Measurements from ENCODE around the gene SMOC2. TPM values are rescaled to one million over a fixed set of nuclear protein-coding genes. Genes with fewer than 3 reads are reported as not detected.

Gene SMOC2
- total RNA-seq, 3 donors from 2014 or later = 11.4 to 40.4 (median 18.8) TPM

DNA sequence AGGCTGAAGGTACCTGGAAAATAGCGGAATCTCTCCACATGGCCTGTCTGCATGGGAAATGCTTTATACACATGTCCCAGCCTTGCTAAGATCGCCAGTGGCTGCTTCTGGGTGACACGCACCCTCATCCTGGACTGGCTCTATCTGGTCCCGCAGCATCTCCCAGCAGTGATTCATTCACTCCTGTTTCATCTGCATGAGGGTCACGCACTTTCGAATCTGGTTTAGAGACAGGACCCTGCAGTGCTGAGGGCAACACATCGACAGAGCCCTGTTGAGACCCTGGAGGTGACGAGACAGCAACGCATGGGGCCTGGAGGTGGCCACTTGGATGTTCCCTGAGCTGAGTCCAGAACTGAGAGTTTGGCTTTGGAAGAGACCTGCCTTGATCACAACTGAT, 136.5 kb downstream of the SMOC2 start:
- TF ChIP-seq CTCF (IDR thresholded peaks at IDR 0.05) = no peak
- intact Hi-C loops (cut with DNase I, micrococcal nuclease) = no loop called here
- Histone ChIP-seq H3K4me1 (ENCODE audit: low read depth) (peaks cover 3% of the 10 kb centered on the region), H3K9me3 (no peaks in the 10 kb centered on the region), H3K36me3 (ENCODE audit: low read depth) (no peaks in the 10 kb centered on the region), H3K4me3 (no peak overlapping the region)
- ATAC-seq (no peak), DNase-seq (no peak)

DNA sequence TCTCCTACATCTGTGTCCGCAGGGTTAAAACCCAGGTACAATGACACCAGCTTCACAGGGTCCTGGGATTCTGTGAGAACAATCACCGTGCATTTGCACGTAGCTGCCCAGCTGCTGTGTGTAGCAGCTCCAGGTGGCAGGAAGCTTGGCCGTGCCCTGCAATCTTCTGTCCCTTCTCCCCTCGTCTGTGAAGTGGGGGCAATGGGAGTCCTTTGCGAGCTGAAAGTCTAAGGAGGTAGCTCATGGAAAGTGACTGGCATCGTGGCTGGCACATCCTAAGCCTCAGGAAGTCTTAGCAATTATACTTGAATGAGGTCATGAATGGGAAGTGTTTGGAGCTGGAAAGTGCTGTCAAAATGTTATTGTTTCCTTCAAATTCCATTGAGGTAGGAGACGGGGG, 137.1 kb downstream of the SMOC2 start:
- Histone ChIP-seq H3K4me1 (ENCODE audit: low read depth) (peaks cover 3% of the 10 kb centered on the region), H3K4me3 (no peak overlapping the region), H3K36me3 (ENCODE audit: low read depth) (no peaks in the 10 kb centered on the region), H3K9me3 (no peaks in the 10 kb centered on the region)
- DNase-seq (no peak), ATAC-seq (no peak)
- TF ChIP-seq CTCF (IDR thresholded peaks at IDR 0.05) = no peak
- intact Hi-C loops (cut with DNase I, micrococcal nuclease) = no loop called here

DNA sequence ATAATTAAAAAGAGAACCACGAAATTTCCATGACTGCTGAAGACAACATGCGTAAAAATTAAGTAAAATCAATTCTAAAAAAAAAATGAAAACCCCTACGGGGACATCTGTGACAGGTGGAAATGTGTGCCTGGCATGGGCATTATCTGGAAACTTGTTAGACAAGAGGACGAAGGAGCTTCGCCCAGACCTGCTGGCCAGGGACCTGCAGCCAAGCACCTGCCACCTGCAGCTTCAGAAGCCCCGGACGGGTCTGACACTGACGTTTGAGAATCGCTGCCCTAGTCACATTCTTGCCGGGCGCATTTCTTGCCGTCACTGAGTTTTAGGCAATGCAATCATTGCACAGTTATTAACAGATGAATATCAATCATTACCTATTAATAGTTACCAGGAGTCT, 140.3 kb downstream of the SMOC2 start:
- ATAC-seq (no peak), DNase-seq (no peak)

DNA sequence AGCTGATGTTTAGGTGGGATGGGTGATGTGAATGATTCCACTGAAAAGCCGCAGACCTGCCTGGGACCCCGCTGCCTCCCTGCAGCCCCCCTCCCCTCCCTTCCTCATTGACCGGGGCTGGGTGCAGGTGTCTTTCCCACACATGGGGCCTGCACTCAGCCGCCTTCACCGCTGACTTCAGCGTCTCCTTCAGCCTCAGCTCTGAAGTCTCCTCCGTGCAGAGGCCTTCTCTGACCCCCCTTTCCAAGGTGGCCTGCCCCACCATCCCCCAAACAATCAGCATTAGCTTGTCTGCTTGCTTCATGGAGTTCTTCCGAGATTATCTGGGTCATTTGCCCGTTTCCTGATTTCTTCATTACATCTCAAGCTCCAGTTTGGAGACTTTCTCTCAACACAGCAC, 140.7 kb downstream of the SMOC2 start:
- DNase-seq = no peak
- ATAC-seq = no peak

More for the DNA sequence above, 140.3 kb downstream of the SMOC2 start:
- H3K9me3 ChIP-seq = no peaks in the 10 kb centered on the region
- no peak for TF ChIP-seq CTCF (IDR thresholded peaks at IDR 0.05)
- intact Hi-C loops (cut with DNase I, micrococcal nuclease) = no loop called here
- H3K4me3 ChIP-seq = no peak overlapping the region
- no peaks in the 10 kb centered on the region for H3K4me1 ChIP-seq (ENCODE audit: low read depth)
- no peaks in the 10 kb centered on the region for H3K36me3 ChIP-seq (ENCODE audit: low read depth)

DNA sequence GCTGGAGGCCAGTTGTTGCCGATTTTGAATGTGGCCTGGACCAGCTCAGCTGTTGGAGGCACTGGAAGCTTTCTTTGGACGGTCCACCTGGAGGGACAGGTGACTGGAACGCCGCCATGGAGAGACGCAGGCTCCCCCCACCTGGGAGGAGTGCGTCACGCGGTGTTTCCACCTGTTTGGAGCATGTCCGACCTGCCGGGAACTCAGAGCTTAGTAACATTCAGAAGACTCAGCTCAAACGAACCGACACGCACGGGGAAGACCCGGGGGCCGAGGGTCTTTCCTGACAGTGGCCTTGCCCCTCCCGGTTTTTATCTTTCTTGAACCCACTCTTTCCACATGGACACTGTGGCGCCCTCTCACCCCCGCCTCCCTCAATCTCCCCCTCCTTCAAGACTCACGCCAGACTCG, 141.6 kb downstream of the SMOC2 start:
- DNase-seq = no peak

More for the DNA sequence above, 140.7 kb downstream of the SMOC2 start:
- no peaks in the 10 kb centered on the region for H3K9me3 ChIP-seq
- H3K4me3 ChIP-seq = no peak overlapping the region
- TF ChIP-seq CTCF (IDR thresholded peaks at IDR 0.05) = no peak
- intact Hi-C loops (cut with DNase I, micrococcal nuclease) = no loop called here
- no peaks in the 10 kb centered on the region for H3K36me3 ChIP-seq (ENCODE audit: low read depth)
- no peaks in the 10 kb centered on the region for H3K4me1 ChIP-seq (ENCODE audit: low read depth)

More for the DNA sequence above, 141.6 kb downstream of the SMOC2 start:
- H3K9me3 ChIP-seq = no peaks in the 10 kb centered on the region
- no peaks in the 10 kb centered on the region for H3K36me3 ChIP-seq (ENCODE audit: low read depth)
- no peaks in the 10 kb centered on the region for H3K4me1 ChIP-seq (ENCODE audit: low read depth)
- TF ChIP-seq CTCF (IDR thresholded peaks at IDR 0.05) = no peak
- intact Hi-C loops (cut with DNase I, micrococcal nuclease) = no loop called here
- no peak for ATAC-seq
- H3K4me3 ChIP-seq = no peak overlapping the region

Data from mucosa of descending colon (tissue), 3 donors.